Endothelial cell of umbilical vein (primary cell): ENCODE results near the gene RAD18. TPM values are rescaled to one million over a fixed set of nuclear protein-coding genes. Genes with fewer than 3 reads are reported as not detected.

Experiments used
- BruUV-seq: library from RNA; stranded (reverse); fragments of 400-500 nt; replicated peaks from 2 replicates; lab custom pipeline; 2021; lab: Mats Ljungman, UMichigan
- CTCF ChIA-PET: fragments of 300-600, 350-600 bp; sonication (Branson Sonifier 250); formaldehyde crosslinking; loops from one replicate; lab custom pipeline; 2021; ENCODE audit warnings: antibody characterized with exemption, inconsistent platforms; lab: Charles Lee
- POLR2A ChIA-PET: fragments of 300-600, 350-600 bp; sonication (Branson Sonifier 250); formaldehyde crosslinking; loops from one replicate; lab custom pipeline; 2021; ENCODE audit warnings: antibody characterized with exemption, inconsistent platforms; lab: Charles Lee
- DNase-seq: peaks from one replicate; pipeline ENCODE4 v3.0.0-alpha.2; 2011; ENCODE audit warnings: low read depth, low spot score
- FAIRE-seq: peaks from 2 replicates; lab custom pipeline; 2011; peaks lifted over from hg19 to GRCh38; lab: Jason Lieb, UNC
- H2AFZ ChIP-seq: 2 replicates; pipeline ENCODE4 v1.6.0; 2012; ENCODE audit warnings: low read depth, low read length, control low read depth, inconsistent platforms
- H3K27ac ChIP-seq: 2 replicates; pipeline ENCODE4 v1.5.1; 2011; ENCODE audit warnings: low read depth, mild to moderate bottlenecking, control low read depth, low read length, moderate library complexity; ENCODE audit not compliant: insufficient read depth
- H3K27me3 ChIP-seq, 2 experiments: 2 replicates each; pipeline versions ENCODE4 v1.6.0 to v1.6.1; 2011; ENCODE audit warnings: low read length in 2 of 2, mixed read lengths in 1 of 2; ENCODE audit not compliant: control insufficient read depth in 2 of 2, insufficient read depth in 2 of 2
- H3K36me3 ChIP-seq, 2 experiments: 2 replicates in 1 of 2; 3 replicates in 1 of 2; pipeline ENCODE4 v1.5.1; 2011; ENCODE audit warnings: low read length in 2 of 2, mild to moderate bottlenecking in 1 of 2, moderate library complexity in 1 of 2; ENCODE audit not compliant: control insufficient read depth in 2 of 2, insufficient read depth in 2 of 2; ENCODE audit errors: extremely low read depth in 1 of 2
- H3K4me1 ChIP-seq: 3 replicates; pipeline ENCODE4 v1.5.1; 2011; ENCODE audit warnings: mild to moderate bottlenecking, low read length; ENCODE audit not compliant: control insufficient read depth, insufficient read depth; ENCODE audit errors: extremely low read depth
- H3K4me2 ChIP-seq: 2 replicates; pipeline ENCODE4 v1.6.1; 2011; ENCODE audit warnings: low read length, control low read depth, mixed read lengths; ENCODE audit not compliant: insufficient read depth
- H3K4me3 ChIP-seq, 3 experiments: fragments of 200-600 bp in 1 of 3; sonication (generic), shearing (Covaris generic) in 1 of 3; replicated peaks in 1 of 3; 2 replicates each; pipeline ENCODE4 v1.5.1; 2011 to 2016; ENCODE audit warnings: control low read depth in 3 of 3, low read length in 3 of 3, mild to moderate bottlenecking in 2 of 3, inconsistent platforms in 1 of 3, low read depth in 1 of 3, moderate library complexity in 1 of 3; ENCODE audit not compliant: insufficient read depth in 1 of 3
- H3K79me2 ChIP-seq: 2 replicates; pipeline ENCODE4 v1.6.0; 2012; ENCODE audit warnings: low read length, inconsistent platforms; ENCODE audit not compliant: control insufficient read depth, insufficient read depth
- H3K9ac ChIP-seq: replicated peaks from 2 replicates; pipeline ENCODE3; 2011; ENCODE audit warnings: low read length, control low read depth; ENCODE audit not compliant: insufficient read depth; ENCODE audit errors: extremely low read depth
- H3K9me1 ChIP-seq: replicated peaks from 3 replicates; pipeline ENCODE4 v1.6.0; 2011; ENCODE audit warnings: mild to moderate bottlenecking, low read length; ENCODE audit not compliant: control insufficient read depth, insufficient read depth; ENCODE audit errors: extremely low read depth
- H3K9me3 ChIP-seq: replicated peaks from 2 replicates; pipeline ENCODE4 v1.5.1; 2012; ENCODE audit warnings: low read length, inconsistent platforms; ENCODE audit not compliant: control insufficient read depth, insufficient read depth
- H4K20me1 ChIP-seq: replicated peaks from 2 replicates; pipeline ENCODE3; 2011; ENCODE audit warnings: mild to moderate bottlenecking, low read length; ENCODE audit not compliant: control insufficient read depth, insufficient read depth; ENCODE audit errors: extremely low read depth
- EZH2 ChIP-seq: IDR thresholded peaks from 2 replicates; pipeline ENCODE4 v1.6.1; 2012; ENCODE audit warnings: borderline replicate concordance, low read depth, mild to moderate bottlenecking, moderate library complexity, low read length, inconsistent platforms; ENCODE audit not compliant: severe bottlenecking
- FOS ChIP-seq: IDR thresholded peaks from 2 replicates; pipeline ENCODE4 v1.6.1; 2011; ENCODE audit warnings: mild to moderate bottlenecking, low read length, moderate library complexity, borderline replicate concordance; ENCODE audit not compliant: insufficient read depth
- GATA2 ChIP-seq: IDR thresholded peaks from 2 replicates; pipeline ENCODE4 v1.7.0; 2011; ENCODE audit warnings: low read depth, mild to moderate bottlenecking, moderate library complexity, mixed read lengths, low read length; ENCODE audit not compliant: insufficient read length, insufficient read depth
- JUN ChIP-seq: IDR thresholded peaks from 2 replicates; pipeline ENCODE4 v1.6.1; 2011; ENCODE audit warnings: borderline replicate concordance, low read depth; ENCODE audit not compliant: insufficient read length, insufficient read depth
- MYC ChIP-seq: IDR thresholded peaks from one replicate; pipeline ENCODE4 v1.6.1; 2011; ENCODE audit warnings: mild to moderate bottlenecking, low read depth, low read length
- POLR2A ChIP-seq: IDR thresholded peaks from 2 replicates; pipeline ENCODE4 v1.6.1; 2012; ENCODE audit warnings: low read depth, mild to moderate bottlenecking, control low read depth, low read length
- POLR2AphosphoS5 ChIP-seq: IDR thresholded peaks from 2 replicates; pipeline ENCODE4 v1.6.1; 2012; ENCODE audit warnings: low read depth, mild to moderate bottlenecking, control low read depth, low read length, moderate library complexity; ENCODE audit not compliant: insufficient read depth
- dilution Hi-C: fragments of 300-500 bp; cut with MboI; formaldehyde crosslinking; loops from one replicate; pipeline ENCODE4 v1.15.0; 2019; ENCODE audit warnings: low sequenced_read_pairs; ENCODE audit not compliant: extremely low pct_ligation_motif_present
- intact Hi-C: fragments of 100-400 bp; cut with micrococcal nuclease; formaldehyde crosslinking; loops from one replicate; pipeline ENCODE4 v1.10.0; 2022
- polyA plus RNA-seq, 4 experiments: library from polyadenylated mRNA; depleted of rRNA in 3 of 4; stranded (reverse) in 3 of 4; unstranded in 1 of 4; fragments of >200 nt; gene quantifications; 2 replicates each; pipeline versions ENCODE4 v1.2.1 to v1.2.3, GENCODE V29; 2011 to 2012; ENCODE audit warnings: missing spikeins in 1 of 4
- total RNA-seq: library from RNA; stranded (reverse); gene quantifications from 2 replicates; pipeline ENCODE4 v1.2.3, GENCODE V29; 2021
- TF ChIP-seq, protein P1 (sequence below), 2 donors: IDR thresholded peaks; 1 replicate in 1 of 2; 2 replicates in 1 of 2; pipeline ENCODE4 v1.5.1; 2011; ENCODE audit warnings: low read length in 2 of 2, mild to moderate bottlenecking in 2 of 2, moderate library complexity in 2 of 2, control low read depth in 1 of 2, inconsistent platforms in 1 of 2, low read depth in 1 of 2; ENCODE audit not compliant: insufficient read depth in 1 of 2; ENCODE audit errors: extremely low read depth in 1 of 2
- TF ChIP-seq, protein P2 (sequence below): IDR thresholded peaks from 2 replicates; pipeline ENCODE4 v1.6.1; 2011; ENCODE audit not compliant: insufficient read depth, insufficient read length

The RAD18 gene
- total and polyA plus RNA-seq, 2 donors (not counting 3 experiments of a cell fraction or from before 2014, with no cell fraction given): 7.9 to 23.8 TPM

DNA sequence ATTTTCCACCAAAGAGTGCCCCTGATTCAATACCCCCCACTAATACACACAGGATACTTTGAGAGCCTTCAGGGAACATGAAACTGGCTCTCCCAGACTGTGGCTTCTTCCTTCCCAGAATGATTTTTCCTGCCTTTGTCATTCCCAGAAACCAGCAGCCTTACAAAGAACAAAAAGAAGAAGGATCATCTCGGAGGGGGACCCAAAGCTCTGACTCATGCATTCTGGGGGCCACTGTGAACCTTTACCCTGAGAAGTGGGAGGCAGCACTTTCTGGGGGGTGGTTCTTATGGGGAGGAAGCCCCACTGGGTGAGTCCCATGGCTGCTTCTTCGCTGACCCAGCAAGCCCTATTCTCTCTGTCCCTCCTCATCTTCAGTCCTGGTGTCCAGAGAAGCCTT lies 44.7 kb upstream of the RAD18 start:
- POLR2A ChIA-PET: no interaction called here
- Histone ChIP-seq H3K4me2 (no peak overlapping the region), H3K4me1 (no peaks in the 10 kb centered on the region), H3K9ac (no peak overlapping the region), H3K4me3 (no peak overlapping the region), H3K36me3 (no peaks in the 10 kb centered on the region), H3K9me1 (no peaks in the 10 kb centered on the region), H4K20me1 (no peaks in the 10 kb centered on the region), H2AFZ (no peak overlapping the region), H3K79me2 (no peaks in the 10 kb centered on the region), H3K9me3 (no peaks in the 10 kb centered on the region), H3K27me3 (no peaks in the 10 kb centered on the region), H3K27ac (no peak overlapping the region)
- intact Hi-C loops: no loop called here
- DNase-seq: no peak
- no peak for FAIRE-seq
- CTCF ChIA-PET: no interaction called here
- TF ChIP-seq, protein P1, sequence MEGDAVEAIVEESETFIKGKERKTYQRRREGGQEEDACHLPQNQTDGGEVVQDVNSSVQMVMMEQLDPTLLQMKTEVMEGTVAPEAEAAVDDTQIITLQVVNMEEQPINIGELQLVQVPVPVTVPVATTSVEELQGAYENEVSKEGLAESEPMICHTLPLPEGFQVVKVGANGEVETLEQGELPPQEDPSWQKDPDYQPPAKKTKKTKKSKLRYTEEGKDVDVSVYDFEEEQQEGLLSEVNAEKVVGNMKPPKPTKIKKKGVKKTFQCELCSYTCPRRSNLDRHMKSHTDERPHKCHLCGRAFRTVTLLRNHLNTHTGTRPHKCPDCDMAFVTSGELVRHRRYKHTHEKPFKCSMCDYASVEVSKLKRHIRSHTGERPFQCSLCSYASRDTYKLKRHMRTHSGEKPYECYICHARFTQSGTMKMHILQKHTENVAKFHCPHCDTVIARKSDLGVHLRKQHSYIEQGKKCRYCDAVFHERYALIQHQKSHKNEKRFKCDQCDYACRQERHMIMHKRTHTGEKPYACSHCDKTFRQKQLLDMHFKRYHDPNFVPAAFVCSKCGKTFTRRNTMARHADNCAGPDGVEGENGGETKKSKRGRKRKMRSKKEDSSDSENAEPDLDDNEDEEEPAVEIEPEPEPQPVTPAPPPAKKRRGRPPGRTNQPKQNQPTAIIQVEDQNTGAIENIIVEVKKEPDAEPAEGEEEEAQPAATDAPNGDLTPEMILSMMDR (IDR thresholded peaks at IDR 0.05; ENCODE audit: extremely low read depth in 1 of 2, insufficient read depth in 1 of 2, low read depth in 1 of 2, low read length in 2 of 2): no peak
- TF ChIP-seq JUN (no peak), MYC (no peak), POLR2AphosphoS5 (no peak), EZH2 (no peak), FOS (no peak), POLR2A (no peak), GATA2 (no peak)
- TF ChIP-seq, protein P2, sequence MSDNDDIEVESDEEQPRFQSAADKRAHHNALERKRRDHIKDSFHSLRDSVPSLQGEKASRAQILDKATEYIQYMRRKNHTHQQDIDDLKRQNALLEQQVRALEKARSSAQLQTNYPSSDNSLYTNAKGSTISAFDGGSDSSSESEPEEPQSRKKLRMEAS: no peak
- dilution Hi-C loops: no loop called here
- no TSS peak for BruUV-seq
